OCI-LY3 (cell line): ENCODE data around the gene HS3ST3A1.

ENCODE experiments used
- H2AFZ ChIP-seq: fragments of 200-600, 300-600 bp; shearing (Covaris generic); 2 replicates; pipeline ENCODE4 v1.6.0; 2014; ENCODE audit warnings: antibody characterized with exemption, low read depth, low read length
- H3K27ac ChIP-seq: fragments of 200-600, 300-600 bp; sonication (generic); 2 replicates; pipeline ENCODE4 v1.5.1; 2014; ENCODE audit warnings: mild to moderate bottlenecking, low read length, moderate library complexity, mixed read lengths
- H3K27me3 ChIP-seq: fragments of 200-600, 300-600 bp; sonication (generic); 2 replicates; pipeline ENCODE4 v1.6.1; 2014; ENCODE audit warnings: low read depth, low read length, mixed read lengths
- H3K36me3 ChIP-seq: fragments of 200-600, 300-600 bp; sonication (generic); replicated peaks from 2 replicates; pipeline ENCODE3; 2014; ENCODE audit warnings: low read depth, low read length, mixed read lengths
- H3K4me1 ChIP-seq: fragments of 300-600, 200-600 bp; sonication (generic); 2 replicates; pipeline ENCODE4 v1.6.1; 2014; ENCODE audit warnings: low read length, mixed read lengths
- H3K4me2 ChIP-seq: fragments of 200-600, 300-600 bp; sonication (generic); 2 replicates; pipeline ENCODE4 v1.6.1; 2014; ENCODE audit warnings: low read length, mixed read lengths
- H3K4me3 ChIP-seq: fragments of 300-600, 200-600 bp; sonication (generic); 2 replicates; pipeline ENCODE4 v1.5.1; 2014; ENCODE audit warnings: antibody characterized with exemption, mild to moderate bottlenecking, low read length, moderate library complexity
- H3K79me2 ChIP-seq: fragments of 300-600, 200-600 bp; shearing (Covaris generic); 2 replicates; pipeline ENCODE4 v1.6.1; 2014; ENCODE audit warnings: mild to moderate bottlenecking, low read length, mixed read lengths
- H3K9ac ChIP-seq: fragments of 300-600, 200-600 bp; shearing (Covaris generic); 2 replicates; pipeline ENCODE4 v1.6.0; 2014; ENCODE audit warnings: mild to moderate bottlenecking, low read length, moderate library complexity
- H3K9me3 ChIP-seq: fragments of 200-600, 300-600 bp; shearing (Covaris generic); 2 replicates; pipeline ENCODE4 v1.6.1; 2014; ENCODE audit warnings: low read length, mixed read lengths; ENCODE audit not compliant: insufficient read depth
- H4K20me1 ChIP-seq: fragments of 200-600, 300-600 bp; sonication (generic); 2 replicates; pipeline ENCODE4 v1.6.1; 2016; ENCODE audit warnings: low read length, mixed read lengths; ENCODE audit not compliant: insufficient read depth
- EZH2phosphoT487 ChIP-seq: fragments of 200-600 bp; shearing (Covaris generic); IDR thresholded peaks from 2 replicates; pipeline ENCODE4 v1.6.1; 2018; ENCODE audit warnings: antibody characterized with exemption, mixed run types, low read depth
- TF ChIP-seq, protein P1 (sequence below): fragments of 200-600, 300-600 bp; sonication (generic); IDR thresholded peaks from 2 replicates; pipeline ENCODE4 v1.5.1; 2014; ENCODE audit warnings: antibody characterized with exemption, low read length, low read depth

The HS3ST3A1 gene

DNA sequence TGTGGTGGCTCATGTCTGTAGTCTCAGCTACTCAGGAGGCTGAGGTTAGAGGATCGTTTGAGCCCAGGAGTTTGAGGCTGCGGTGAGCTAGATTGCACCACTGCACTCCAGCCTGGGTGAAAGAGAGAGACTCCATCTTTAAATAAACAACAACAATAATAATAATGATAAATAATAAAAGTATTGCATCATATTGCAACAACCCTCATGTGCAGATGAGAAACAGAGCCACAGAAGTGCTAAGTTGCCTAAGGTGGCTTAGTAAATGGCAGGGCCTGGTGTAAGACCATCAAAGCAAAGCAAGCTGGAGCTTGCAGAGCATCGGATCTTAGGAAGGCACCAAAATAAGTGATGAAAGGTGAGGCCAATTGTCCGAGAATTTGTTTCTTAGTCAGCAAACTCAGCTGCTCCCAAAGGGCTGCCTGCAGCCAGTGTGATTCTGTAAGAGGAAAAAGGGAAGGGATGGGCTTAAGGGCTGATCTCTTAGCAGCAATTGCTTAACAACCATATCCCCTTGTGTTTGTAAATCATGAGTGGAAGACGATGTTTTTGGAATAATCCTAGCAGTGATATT is 45.3 kb upstream of the HS3ST3A1 start:
- no peaks in the 10 kb centered on the region for H3K4me1 ChIP-seq
- no peak overlapping the region for H2AFZ ChIP-seq
- no peak overlapping the region for H3K4me3 ChIP-seq
- no peaks in the 10 kb centered on the region for H3K9me3 ChIP-seq
- no peaks in the 10 kb centered on the region for H3K36me3 ChIP-seq
- H4K20me1 ChIP-seq = no peaks in the 10 kb centered on the region
- TF ChIP-seq EZH2phosphoT487 = no peak
- TF ChIP-seq, protein P1, sequence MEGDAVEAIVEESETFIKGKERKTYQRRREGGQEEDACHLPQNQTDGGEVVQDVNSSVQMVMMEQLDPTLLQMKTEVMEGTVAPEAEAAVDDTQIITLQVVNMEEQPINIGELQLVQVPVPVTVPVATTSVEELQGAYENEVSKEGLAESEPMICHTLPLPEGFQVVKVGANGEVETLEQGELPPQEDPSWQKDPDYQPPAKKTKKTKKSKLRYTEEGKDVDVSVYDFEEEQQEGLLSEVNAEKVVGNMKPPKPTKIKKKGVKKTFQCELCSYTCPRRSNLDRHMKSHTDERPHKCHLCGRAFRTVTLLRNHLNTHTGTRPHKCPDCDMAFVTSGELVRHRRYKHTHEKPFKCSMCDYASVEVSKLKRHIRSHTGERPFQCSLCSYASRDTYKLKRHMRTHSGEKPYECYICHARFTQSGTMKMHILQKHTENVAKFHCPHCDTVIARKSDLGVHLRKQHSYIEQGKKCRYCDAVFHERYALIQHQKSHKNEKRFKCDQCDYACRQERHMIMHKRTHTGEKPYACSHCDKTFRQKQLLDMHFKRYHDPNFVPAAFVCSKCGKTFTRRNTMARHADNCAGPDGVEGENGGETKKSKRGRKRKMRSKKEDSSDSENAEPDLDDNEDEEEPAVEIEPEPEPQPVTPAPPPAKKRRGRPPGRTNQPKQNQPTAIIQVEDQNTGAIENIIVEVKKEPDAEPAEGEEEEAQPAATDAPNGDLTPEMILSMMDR = no peak
- H3K4me2 ChIP-seq = no peak overlapping the region
- H3K27ac ChIP-seq = no peak overlapping the region
- H3K79me2 ChIP-seq = no peaks in the 10 kb centered on the region
- H3K27me3 ChIP-seq = no peaks in the 10 kb centered on the region
- no peak overlapping the region for H3K9ac ChIP-seq

DNA sequence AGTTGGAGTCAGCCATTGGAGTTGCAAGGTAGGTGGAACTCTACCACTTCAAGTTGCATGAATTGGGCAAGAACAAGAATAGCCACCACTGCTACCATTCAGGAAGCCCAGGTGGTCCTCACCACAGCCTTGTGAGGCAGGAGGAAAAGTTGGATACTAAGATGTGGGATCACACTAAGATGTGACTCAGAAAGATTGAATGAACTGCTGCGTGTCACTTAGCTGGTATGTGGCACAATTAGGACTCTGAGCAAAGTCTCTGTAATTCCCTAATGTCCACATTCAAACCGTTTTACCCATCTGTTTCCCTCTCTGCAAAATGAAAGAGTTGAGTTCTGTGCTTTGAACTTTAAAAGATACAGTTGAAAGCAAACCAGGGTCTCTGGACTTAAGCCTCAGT is 44.7 kb upstream of the HS3ST3A1 start:
- no peaks in the 10 kb centered on the region for H3K79me2 ChIP-seq
- H4K20me1 ChIP-seq = no peaks in the 10 kb centered on the region
- H3K36me3 ChIP-seq = no peaks in the 10 kb centered on the region
- no peak overlapping the region for H2AFZ ChIP-seq
- H3K9me3 ChIP-seq = no peaks in the 10 kb centered on the region
- no peak overlapping the region for H3K4me3 ChIP-seq
- no peak overlapping the region for H3K9ac ChIP-seq
- TF ChIP-seq, protein P1 = no peak
- no peak for TF ChIP-seq EZH2phosphoT487
- H3K4me1 ChIP-seq = no peaks in the 10 kb centered on the region
- no peak overlapping the region for H3K4me2 ChIP-seq
- no peak overlapping the region for H3K27ac ChIP-seq
- no peaks in the 10 kb centered on the region for H3K27me3 ChIP-seq

DNA sequence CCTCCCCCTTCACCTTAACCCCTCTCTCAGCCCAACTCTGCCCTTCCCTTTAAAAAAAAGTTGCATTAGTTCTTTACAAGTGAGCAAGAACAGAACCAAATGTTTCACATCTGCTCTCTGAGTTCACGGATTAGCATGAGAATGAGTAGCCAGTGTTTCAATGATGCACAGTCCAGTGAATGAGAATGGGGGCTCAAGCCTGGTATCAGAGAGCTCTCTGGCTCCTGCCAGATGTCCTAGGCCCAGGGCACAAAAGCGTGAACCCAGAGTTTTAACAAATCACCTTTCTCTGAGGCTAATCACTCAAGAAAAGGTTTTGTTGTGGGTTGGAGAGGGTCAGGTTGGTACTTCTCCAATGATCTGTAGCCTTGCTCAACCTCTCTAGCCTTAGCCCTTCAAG is 41.5 kb upstream of the HS3ST3A1 start:
- H4K20me1 ChIP-seq = no peaks in the 10 kb centered on the region
- no peak overlapping the region for H3K4me3 ChIP-seq
- no peaks in the 10 kb centered on the region for H3K9me3 ChIP-seq
- H3K9ac ChIP-seq = no peak overlapping the region
- H3K4me2 ChIP-seq = no peak overlapping the region
- TF ChIP-seq, protein P1 = no peak
- no peak for TF ChIP-seq EZH2phosphoT487
- H3K79me2 ChIP-seq = no peaks in the 10 kb centered on the region
- no peaks in the 10 kb centered on the region for H3K36me3 ChIP-seq
- H3K27me3 ChIP-seq = no peaks in the 10 kb centered on the region
- H2AFZ ChIP-seq = no peak overlapping the region
- H3K4me1 ChIP-seq = no peaks in the 10 kb centered on the region
- no peak overlapping the region for H3K27ac ChIP-seq

DNA sequence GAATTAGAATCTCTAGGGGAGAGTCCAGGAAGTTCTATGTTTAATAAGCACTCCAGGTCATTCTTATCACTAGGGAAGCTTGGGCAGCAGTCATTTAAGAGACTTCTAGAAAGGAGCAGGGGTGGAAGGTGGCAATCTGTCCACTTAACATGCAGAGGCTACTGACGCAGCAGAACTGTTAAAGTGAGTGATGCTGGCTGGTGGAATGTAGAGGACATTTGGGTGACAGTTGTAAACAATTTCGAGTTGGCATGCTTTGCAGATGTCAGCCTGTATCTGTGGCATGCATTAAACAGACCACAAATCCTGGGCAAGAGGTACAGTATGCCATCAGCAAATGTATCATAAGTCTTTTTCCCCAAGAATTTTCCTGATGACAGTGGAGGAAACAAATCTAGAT is 40.5 kb upstream of the HS3ST3A1 start:
- Histone ChIP-seq H3K4me1 (no peaks in the 10 kb centered on the region), H3K27me3 (no peaks in the 10 kb centered on the region), H3K4me2 (no peak overlapping the region), H3K36me3 (no peaks in the 10 kb centered on the region), H3K9me3 (no peaks in the 10 kb centered on the region), H3K4me3 (no peak overlapping the region), H3K27ac (no peak overlapping the region), H4K20me1 (no peaks in the 10 kb centered on the region), H3K79me2 (no peaks in the 10 kb centered on the region), H3K9ac (no peak overlapping the region), H2AFZ (no peak overlapping the region)
- TF ChIP-seq, protein P1 = no peak
- TF ChIP-seq EZH2phosphoT487 = no peak
